IPS-20b (cell line): Measurements from ENCODE around the gene MST1R.
A peak's percentile ranks its signal among the peaks of the same experiment; 100 is the strongest.

Experiments
- H3K27ac ChIP-seq: one replicate; pipeline ENCODE4 v1.5.1; 2013; ENCODE audit warnings: low read length
- H3K27me3 ChIP-seq: 2 replicates; pipeline ENCODE4 v1.6.1; 2013; ENCODE audit warnings: mild to moderate bottlenecking, low read length, inconsistent platforms; ENCODE audit not compliant: insufficient read depth
- H3K36me3 ChIP-seq: 2 replicates; pipeline ENCODE4 v1.6.1; 2013; ENCODE audit warnings: low read depth, mild to moderate bottlenecking, inconsistent platforms, low read length, moderate library complexity; ENCODE audit not compliant: insufficient read depth
- H3K4me1 ChIP-seq: 2 replicates; pipeline ENCODE4 v1.6.1; 2013; ENCODE audit warnings: mild to moderate bottlenecking, control low read depth, inconsistent platforms, low read length, moderate library complexity; ENCODE audit not compliant: insufficient read depth
- H3K4me3 ChIP-seq: 2 replicates; pipeline ENCODE4 v1.5.1; 2013; ENCODE audit warnings: mild to moderate bottlenecking, low read length, inconsistent platforms
- H3K9ac ChIP-seq: 2 replicates; pipeline ENCODE4 v1.6.1; 2013; ENCODE audit warnings: low read depth, mild to moderate bottlenecking, inconsistent platforms, low read length, moderate library complexity
- H3K9me3 ChIP-seq: 2 replicates; pipeline ENCODE4 v1.6.1; 2013; ENCODE audit warnings: mild to moderate bottlenecking, low read depth, low read length, inconsistent platforms; ENCODE audit not compliant: insufficient read depth

Gene MST1R

GRCh38 chr3:49871531-49872153 lies 32.0 kb downstream of the MST1R start:
- no peak overlapping the region for H3K9ac ChIP-seq
- H3K27ac ChIP-seq: no peak overlapping the region
- H3K4me3 ChIP-seq: no peak overlapping the region
- H3K27me3 ChIP-seq: peaks cover 21% of the 10 kb centered on the region
- peaks cover 21% of the 10 kb centered on the region for H3K4me1 ChIP-seq
- H3K36me3 ChIP-seq: no peaks in the 10 kb centered on the region
- H3K9me3 ChIP-seq: no peaks in the 10 kb centered on the region

GRCh38 chr3:49869525-49870126 lies 34.0 kb downstream of the MST1R start, which contains the start of gene CAMKV:
TSS of gene CAMKV (minus strand) at chr3:49869906. CDS start at chr3:49862388, 7,518 bp downstream.
- peak within 1 kb of the TSS; percentile 18 for H3K27ac ChIP-seq
- peaks cover 21% of the 10 kb centered on the region for H3K27me3 ChIP-seq
- H3K4me1 ChIP-seq: peaks cover 24% of the 10 kb centered on the region
- H3K9me3 ChIP-seq: no peaks in the 10 kb centered on the region
- peak within 1 kb of the TSS; percentile 79; the same call in 1 of the 2 replicates for H3K9ac ChIP-seq
- H3K36me3 ChIP-seq: no peaks in the 10 kb centered on the region
- H3K4me3 ChIP-seq: peak within 1 kb of the TSS; percentile 80

- Histone ChIP-seq H3K36me3 (no peaks in the 10 kb centered on the region), H3K27me3 (peaks cover 21% of the 10 kb centered on the region), H3K4me3 (peak overlapping the region; percentile 80), H3K9me3 (no peaks in the 10 kb centered on the region), H3K4me1 (peaks cover 28% of the 10 kb centered on the region), H3K9ac (peak overlapping the region; percentile 79; the same call in 1 of the 2 replicates), H3K27ac (peak overlapping the region; percentile 18)
Measured at GRCh38 chr3:49868862-49869466, 34.7 kb downstream of the MST1R start.

GRCh38 chr3:49867871-49868321 lies 35.8 kb downstream of the MST1R start:
- no peak overlapping the region; the same call in 1 of the 2 replicates for H3K9ac ChIP-seq
- peak overlapping the region; percentile 80; the same call in 1 of the 2 replicates for H3K4me3 ChIP-seq
- peaks cover 21% of the 10 kb centered on the region for H3K27me3 ChIP-seq
- peaks cover 28% of the 10 kb centered on the region for H3K4me1 ChIP-seq
- no peak overlapping the region for H3K27ac ChIP-seq
- no peaks in the 10 kb centered on the region for H3K9me3 ChIP-seq
- no peaks in the 10 kb centered on the region for H3K36me3 ChIP-seq

- peaks cover 21% of the 10 kb centered on the region for H3K27me3 ChIP-seq
- peaks cover 28% of the 10 kb centered on the region for H3K4me1 ChIP-seq
Measured at GRCh38 chr3:49867400-49867799, 36.3 kb downstream of the MST1R start.

GRCh38 chr3:49865198-49865784 lies 38.4 kb downstream of the MST1R start:
- Histone ChIP-seq H3K36me3 (peaks cover 11% of the 10 kb centered on the region; the same call in 1 of the 2 replicates), H3K27ac (no peak overlapping the region), H3K9ac (peak overlapping the region; percentile 30; the same call in 1 of the 2 replicates), H3K4me3 (no peak overlapping the region), H3K27me3 (peaks cover 5% of the 10 kb centered on the region), H3K9me3 (no peaks in the 10 kb centered on the region), H3K4me1 (peaks cover 28% of the 10 kb centered on the region)

More at GRCh38 chr3:49867400-49867799, 36.3 kb downstream of the MST1R start:
- H3K9me3 ChIP-seq: no peaks in the 10 kb centered on the region
- H3K36me3 ChIP-seq: no peaks in the 10 kb centered on the region
- no peak overlapping the region for H3K27ac ChIP-seq
- peak overlapping the region; percentile 80; the same call in 1 of the 2 replicates for H3K4me3 ChIP-seq
- H3K9ac ChIP-seq: no peak overlapping the region

GRCh38 chr3:49864505-49864904 lies 39.2 kb downstream of the MST1R start:
- Histone ChIP-seq H3K4me1 (peaks cover 26% of the 10 kb centered on the region), H3K36me3 (peaks cover 18% of the 10 kb centered on the region), H3K9me3 (no peaks in the 10 kb centered on the region), H3K27me3 (no peaks in the 10 kb centered on the region), H3K27ac (no peak overlapping the region), H3K4me3 (no peak overlapping the region), H3K9ac (peak overlapping the region; percentile 0; the same call in 1 of the 2 replicates)

GRCh38 chr3:49859576-49860305 lies 43.9 kb downstream of the MST1R start:
- H3K9ac ChIP-seq: no peak overlapping the region
- peaks cover 9% of the 10 kb centered on the region for H3K4me1 ChIP-seq
- H3K36me3 ChIP-seq: peaks cover 30% of the 10 kb centered on the region
- no peaks in the 10 kb centered on the region for H3K27me3 ChIP-seq
- H3K9me3 ChIP-seq: no peaks in the 10 kb centered on the region
- no peak overlapping the region for H3K4me3 ChIP-seq
- H3K27ac ChIP-seq: no peak overlapping the region

- Histone ChIP-seq H3K36me3 (peaks cover 29% of the 10 kb centered on the region), H3K9me3 (no peaks in the 10 kb centered on the region), H3K4me1 (peaks cover 4% of the 10 kb centered on the region), H3K4me3 (peak within 1 kb of the TSS; percentile 98), H3K27me3 (no peaks in the 10 kb centered on the region), H3K27ac (peak within 1 kb of the TSS; percentile 0), H3K9ac (peak within 1 kb of the TSS; percentile 90)
Measured at GRCh38 chr3:49856181-49857005, 47.3 kb downstream of the MST1R start, which contains the start of gene TRAIP. TSS of gene TRAIP (minus strand) at chr3:49856564. CDS start at chr3:49856453, 111 bp downstream.

GRCh38 chr3:49855662-49856061 lies 48.0 kb downstream of the MST1R start:
- Histone ChIP-seq H3K4me3 (peak overlapping the region; percentile 98), H3K27me3 (no peaks in the 10 kb centered on the region), H3K9me3 (no peaks in the 10 kb centered on the region), H3K27ac (no peak overlapping the region), H3K4me1 (peaks cover 4% of the 10 kb centered on the region), H3K36me3 (peaks cover 23% of the 10 kb centered on the region), H3K9ac (peak overlapping the region; percentile 90)
